Ascending aorta (tissue), 2 donors: ENCODE measurements around the gene PRKAR1B. TPM values are rescaled to one million over a fixed set of nuclear protein-coding genes. Genes with fewer than 3 reads are reported as not detected.

Experiments
- DNase-seq, 2 donors: peaks; one replicate each; pipeline ENCODE4 v3.0.0-alpha.2; 2019; ENCODE audit warnings: low spot score in 2 of 2
- H3K27ac ChIP-seq, 2 donors: fragments of 200-600 bp; sonication (generic); one replicate each; pipeline ENCODE4 v1.5.1; 2016 to 2017; ENCODE audit warnings: mild to moderate bottlenecking in 1 of 2
- H3K27me3 ChIP-seq: fragments of 200-600 bp; sonication (generic); one replicate; pipeline ENCODE4 v1.5.1; 2017
- H3K36me3 ChIP-seq, 2 donors: fragments of 200-600 bp; sonication (generic); one replicate each; pipeline ENCODE4 v1.5.1; 2016
- H3K4me1 ChIP-seq, 2 donors: fragments of 200-600 bp; sonication (generic); one replicate each; pipeline ENCODE4 v1.5.1; 2016 to 2017; ENCODE audit warnings: mild to moderate bottlenecking in 1 of 2
- H3K4me3 ChIP-seq, 2 donors: fragments of 200-600 bp; sonication (generic); one replicate each; pipeline ENCODE4 v1.5.1; 2016 to 2017; ENCODE audit warnings: mild to moderate bottlenecking in 1 of 2
- H3K9me3 ChIP-seq, 2 donors: fragments of 200-600 bp; sonication (generic); one replicate each; pipeline ENCODE4 v1.5.1; 2016
- intact Hi-C: fragments of 100-400 bp; cut with DNase I; formaldehyde crosslinking; loops from one replicate; pipeline ENCODE4 v1.15.1; 2023
- total RNA-seq: library from RNA; depleted of rRNA; stranded (reverse); fragments of >200 nt; gene quantifications from one replicate; pipeline ENCODE4 v1.1.0, GENCODE V29; 2016
- TF ChIP-seq, protein P1 (sequence below), 3 experiments: fragments of 200-600 bp in 2 of 3; fragments of 450-650 bp in 1 of 3; sonication (generic) in 2 of 3; IDR thresholded peaks; one replicate each; pipeline ENCODE4 v1.5.1; 2016 to 2019; ENCODE audit warnings: antibody characterized with exemption in 3 of 3, mild to moderate bottlenecking in 1 of 3, moderate library complexity in 1 of 3

The PRKAR1B gene
- total RNA-seq, 1 donor from 2014 or later = 13.0 TPM

DNA sequence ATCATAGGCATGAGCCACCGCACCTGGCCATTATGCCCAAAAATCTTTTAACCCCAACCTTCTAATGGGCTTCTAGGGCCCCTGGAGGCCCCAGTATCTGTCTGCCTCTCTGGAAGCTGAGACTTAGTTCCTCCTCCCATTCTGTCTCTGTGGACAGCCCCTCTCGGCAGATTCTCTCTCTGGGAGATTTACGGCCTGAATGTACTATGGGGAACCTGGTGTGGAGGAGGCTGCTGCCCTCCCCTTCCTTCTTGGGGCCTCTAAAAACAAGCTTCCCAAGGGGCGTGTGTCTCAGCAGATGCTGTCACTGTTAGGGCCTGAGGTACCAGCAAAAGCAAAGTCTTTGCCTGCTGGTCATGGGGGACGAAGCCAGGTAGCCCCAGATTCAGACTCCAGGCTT, 35.8 kb upstream of the PRKAR1B start:
- H3K4me3 ChIP-seq = no peak overlapping the region
- H3K27me3 ChIP-seq = no peaks in the 10 kb centered on the region
- no peak for DNase-seq
- no peaks in the 10 kb centered on the region for H3K9me3 ChIP-seq
- no peak overlapping the region for H3K27ac ChIP-seq
- intact Hi-C loops = no loop called here
- H3K4me1 ChIP-seq = no peaks in the 10 kb centered on the region
- TF ChIP-seq, protein P1, sequence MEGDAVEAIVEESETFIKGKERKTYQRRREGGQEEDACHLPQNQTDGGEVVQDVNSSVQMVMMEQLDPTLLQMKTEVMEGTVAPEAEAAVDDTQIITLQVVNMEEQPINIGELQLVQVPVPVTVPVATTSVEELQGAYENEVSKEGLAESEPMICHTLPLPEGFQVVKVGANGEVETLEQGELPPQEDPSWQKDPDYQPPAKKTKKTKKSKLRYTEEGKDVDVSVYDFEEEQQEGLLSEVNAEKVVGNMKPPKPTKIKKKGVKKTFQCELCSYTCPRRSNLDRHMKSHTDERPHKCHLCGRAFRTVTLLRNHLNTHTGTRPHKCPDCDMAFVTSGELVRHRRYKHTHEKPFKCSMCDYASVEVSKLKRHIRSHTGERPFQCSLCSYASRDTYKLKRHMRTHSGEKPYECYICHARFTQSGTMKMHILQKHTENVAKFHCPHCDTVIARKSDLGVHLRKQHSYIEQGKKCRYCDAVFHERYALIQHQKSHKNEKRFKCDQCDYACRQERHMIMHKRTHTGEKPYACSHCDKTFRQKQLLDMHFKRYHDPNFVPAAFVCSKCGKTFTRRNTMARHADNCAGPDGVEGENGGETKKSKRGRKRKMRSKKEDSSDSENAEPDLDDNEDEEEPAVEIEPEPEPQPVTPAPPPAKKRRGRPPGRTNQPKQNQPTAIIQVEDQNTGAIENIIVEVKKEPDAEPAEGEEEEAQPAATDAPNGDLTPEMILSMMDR (IDR thresholded peaks at IDR 0.05) = no peak
- H3K36me3 ChIP-seq = peaks cover 54 to 74% of the 10 kb centered on the region in 2 donors

DNA sequence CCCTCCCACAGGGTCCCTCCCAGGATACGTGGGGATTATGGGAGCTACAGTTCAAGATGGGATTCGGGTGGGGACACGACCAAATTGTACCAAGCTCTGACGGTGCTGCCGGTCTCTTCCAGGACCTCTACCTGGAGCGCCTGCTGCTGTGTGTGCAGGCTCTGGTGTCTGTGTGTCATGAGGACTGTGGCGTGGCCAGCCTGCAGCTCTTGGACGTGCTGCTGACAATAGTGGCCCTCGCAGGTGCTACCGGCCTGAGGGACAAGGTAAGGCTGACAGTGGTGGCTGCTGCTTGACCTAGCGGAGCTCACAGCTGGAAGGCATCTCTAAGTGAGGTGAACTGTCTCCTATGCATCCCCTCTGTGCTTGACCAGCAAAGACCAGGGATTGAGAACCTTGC, 34.5 kb upstream of the PRKAR1B start:
- intact Hi-C loops = no loop called here
- TF ChIP-seq, protein P1 (IDR thresholded peaks at IDR 0.05) = no peak
- peaks cover 64 to 79% of the 10 kb centered on the region in 2 donors for H3K36me3 ChIP-seq

DNA sequence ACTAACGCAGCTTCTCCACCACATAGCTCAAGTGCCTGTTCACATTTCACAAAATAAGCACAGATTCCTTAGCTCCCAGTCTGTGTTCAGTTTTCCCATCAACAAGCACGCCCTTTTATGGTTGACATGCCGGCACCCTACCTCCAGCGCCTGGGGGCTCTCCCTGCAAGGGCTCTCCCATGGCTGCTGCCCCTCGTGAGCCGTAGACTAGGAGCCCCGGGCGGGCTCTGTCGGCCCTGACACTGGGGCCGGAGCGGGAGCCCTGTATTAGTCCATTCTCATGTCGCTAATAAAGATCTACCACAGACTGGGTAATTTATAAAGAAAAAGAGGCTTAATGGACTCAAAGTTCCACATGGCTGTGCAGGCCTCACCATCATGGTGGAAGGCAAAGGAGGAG, 34.0 kb upstream of the PRKAR1B start:
- TF ChIP-seq, protein P1 (IDR thresholded peaks at IDR 0.05) = no peak
- no peaks in the 10 kb centered on the region for H3K27me3 ChIP-seq
- intact Hi-C loops = no loop called here
- no peak overlapping the region for H3K4me3 ChIP-seq
- no peaks in the 10 kb centered on the region for H3K9me3 ChIP-seq
- no peak overlapping the region for H3K27ac ChIP-seq
- no peaks in the 10 kb centered on the region for H3K4me1 ChIP-seq
- no peak for DNase-seq
- H3K36me3 ChIP-seq = peaks cover 65 to 80% of the 10 kb centered on the region in 2 donors

More for the DNA sequence above, 34.5 kb upstream of the PRKAR1B start:
- Histone ChIP-seq H3K4me1 (no peaks in the 10 kb centered on the region), H3K27me3 (no peaks in the 10 kb centered on the region), H3K9me3 (no peaks in the 10 kb centered on the region), H3K27ac (no peak overlapping the region), H3K4me3 (no peak overlapping the region)
- no peak for DNase-seq

DNA sequence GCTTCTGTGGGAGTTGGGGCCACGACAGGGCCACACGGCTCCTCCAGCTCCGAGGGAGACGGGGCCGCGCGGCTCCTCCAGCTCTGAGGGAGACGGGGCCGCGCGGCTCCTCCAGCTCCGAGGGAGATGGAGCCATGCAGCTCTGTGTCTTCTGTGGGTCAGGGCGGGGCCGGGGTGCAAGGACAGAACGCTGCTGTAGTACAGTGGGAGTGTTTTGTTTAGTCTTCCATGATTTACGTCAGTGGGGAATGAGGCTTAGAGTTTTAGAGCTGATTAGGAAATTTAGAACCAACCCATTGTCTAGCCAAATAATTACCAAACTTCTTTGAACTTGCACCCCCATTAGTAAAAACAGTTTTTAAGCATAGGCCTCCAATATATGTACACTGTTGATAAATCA, 32.9 kb upstream of the PRKAR1B start:
- DNase-seq = no peak
- intact Hi-C loops = no loop called here
- no peak overlapping the region for H3K4me3 ChIP-seq
- H3K27me3 ChIP-seq = no peaks in the 10 kb centered on the region
- H3K4me1 ChIP-seq = no peaks in the 10 kb centered on the region
- TF ChIP-seq, protein P1 (IDR thresholded peaks at IDR 0.05) = no peak
- no peak overlapping the region for H3K27ac ChIP-seq
- no peaks in the 10 kb centered on the region for H3K9me3 ChIP-seq
- H3K36me3 ChIP-seq = peaks cover 59 to 77% of the 10 kb centered on the region in 2 donors

DNA sequence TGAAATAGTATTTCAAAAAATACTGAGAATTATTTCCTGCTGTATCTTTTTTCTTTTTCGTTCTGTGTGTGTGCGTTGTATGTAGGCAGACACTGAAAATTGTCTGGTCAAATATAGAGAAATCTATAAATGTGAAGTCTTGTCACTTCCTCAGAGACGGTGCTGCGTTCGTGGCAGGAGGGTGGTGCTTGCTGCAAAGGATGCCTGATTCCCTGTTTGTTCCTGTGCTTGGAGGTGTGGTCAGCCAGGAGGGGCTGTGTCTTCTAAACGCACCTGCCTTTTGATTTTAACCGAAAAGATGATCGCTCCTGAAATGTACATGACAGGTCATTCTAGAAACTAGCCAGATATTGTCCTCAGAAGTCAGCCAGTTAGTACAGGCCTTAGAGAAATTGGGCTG, 32.5 kb upstream of the PRKAR1B start:
- no peak for DNase-seq
- H3K36me3 ChIP-seq = peaks cover 61 to 77% of the 10 kb centered on the region in 2 donors
- intact Hi-C loops = no loop called here
- H3K27ac ChIP-seq = no peak overlapping the region
- TF ChIP-seq, protein P1 (IDR thresholded peaks at IDR 0.05) = no peak
- no peaks in the 10 kb centered on the region for H3K9me3 ChIP-seq
- H3K4me3 ChIP-seq = no peak overlapping the region
- no peaks in the 10 kb centered on the region for H3K4me1 ChIP-seq
- no peaks in the 10 kb centered on the region for H3K27me3 ChIP-seq

DNA sequence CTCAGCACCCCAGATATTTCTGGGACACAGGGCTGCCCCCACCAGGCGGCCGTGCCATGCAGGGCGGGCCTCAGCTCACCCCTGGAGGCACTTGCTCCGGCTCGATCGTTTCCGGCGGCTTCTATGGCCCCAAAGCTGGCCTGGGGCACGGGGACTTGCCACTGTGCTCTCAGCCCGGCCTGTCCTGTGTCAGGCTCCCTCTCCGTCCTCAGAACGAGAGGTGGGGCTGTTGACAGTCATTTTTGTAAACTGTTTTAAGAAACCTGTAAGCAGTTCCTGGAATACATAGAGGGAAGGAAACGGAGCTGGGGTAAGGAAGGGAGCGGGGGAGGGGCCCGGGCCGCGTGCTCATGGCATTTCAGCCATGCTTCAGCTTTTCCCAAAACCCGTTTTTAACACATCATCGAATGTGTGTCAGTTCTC, 30.7 kb upstream of the PRKAR1B start:
- H3K9me3 ChIP-seq = no peaks in the 10 kb centered on the region
- no peaks in the 10 kb centered on the region for H3K27me3 ChIP-seq
- intact Hi-C loops = no loop called here
- DNase-seq = no peak
- H3K4me1 ChIP-seq = no peaks in the 10 kb centered on the region
- peaks cover 53 to 66% of the 10 kb centered on the region in 2 donors for H3K36me3 ChIP-seq
- H3K4me3 ChIP-seq = no peak overlapping the region
- TF ChIP-seq, protein P1 (IDR thresholded peaks at IDR 0.05) = no peak
- H3K27ac ChIP-seq = no peak overlapping the region
